Bronchial epithelial cell (primary cell): ENCODE results near the gene APBA3. TPM values are rescaled to one million over a fixed set of nuclear protein-coding genes. Genes with fewer than 3 reads are reported as not detected.

ENCODE experiments used
- DNase-seq: peaks from one replicate; pipeline ENCODE4 v3.0.0-alpha.2; 2010; ENCODE audit warnings: low read depth
- FAIRE-seq: peaks from 2 replicates; lab custom pipeline; 2011; peaks lifted over from hg19 to GRCh38; lab: Jason Lieb, UNC
- H3K27me3 ChIP-seq: 2 replicates; pipeline ENCODE4 v1.5.1; 2011; ENCODE audit warnings: low read length; ENCODE audit not compliant: control insufficient read depth, insufficient read depth
- H3K36me3 ChIP-seq: 2 replicates; pipeline ENCODE4 v1.5.1; 2011; ENCODE audit warnings: low read length; ENCODE audit not compliant: control insufficient read depth, insufficient read depth
- H3K4me3 ChIP-seq: 2 replicates; pipeline ENCODE4 v1.5.1; 2011; ENCODE audit warnings: mild to moderate bottlenecking, low read depth, low read length, control low read depth
- total RNA-seq: library from RNA; depleted of rRNA; stranded (reverse); fragments of >200 nt; gene quantifications from 2 replicates; pipeline ENCODE4 v1.2.1, GENCODE V29; 2014
- TF ChIP-seq, protein P1 (sequence below): IDR thresholded peaks from 2 replicates; pipeline ENCODE4 v1.5.1; 2011; ENCODE audit warnings: mild to moderate bottlenecking, moderate library complexity, low read length, control low read depth, inconsistent platforms; ENCODE audit not compliant: insufficient read depth, severe bottlenecking

APBA3 gene
- total RNA-seq, 1 donor from 2014 or later: 11.3 TPM

GRCh38 chr19:3771000-3771905 is 9.8 kb upstream of the APBA3 start:
- DNase-seq: no peak
- Histone ChIP-seq H3K36me3 (peaks cover 9% of the 10 kb centered on the region), H3K27me3 (no peaks in the 10 kb centered on the region), H3K4me3 (no peak overlapping the region)
- no peak for FAIRE-seq
- TF ChIP-seq, protein P1, sequence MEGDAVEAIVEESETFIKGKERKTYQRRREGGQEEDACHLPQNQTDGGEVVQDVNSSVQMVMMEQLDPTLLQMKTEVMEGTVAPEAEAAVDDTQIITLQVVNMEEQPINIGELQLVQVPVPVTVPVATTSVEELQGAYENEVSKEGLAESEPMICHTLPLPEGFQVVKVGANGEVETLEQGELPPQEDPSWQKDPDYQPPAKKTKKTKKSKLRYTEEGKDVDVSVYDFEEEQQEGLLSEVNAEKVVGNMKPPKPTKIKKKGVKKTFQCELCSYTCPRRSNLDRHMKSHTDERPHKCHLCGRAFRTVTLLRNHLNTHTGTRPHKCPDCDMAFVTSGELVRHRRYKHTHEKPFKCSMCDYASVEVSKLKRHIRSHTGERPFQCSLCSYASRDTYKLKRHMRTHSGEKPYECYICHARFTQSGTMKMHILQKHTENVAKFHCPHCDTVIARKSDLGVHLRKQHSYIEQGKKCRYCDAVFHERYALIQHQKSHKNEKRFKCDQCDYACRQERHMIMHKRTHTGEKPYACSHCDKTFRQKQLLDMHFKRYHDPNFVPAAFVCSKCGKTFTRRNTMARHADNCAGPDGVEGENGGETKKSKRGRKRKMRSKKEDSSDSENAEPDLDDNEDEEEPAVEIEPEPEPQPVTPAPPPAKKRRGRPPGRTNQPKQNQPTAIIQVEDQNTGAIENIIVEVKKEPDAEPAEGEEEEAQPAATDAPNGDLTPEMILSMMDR: no peak

- DNase-seq (no peak), FAIRE-seq (no peak)
- no peaks in the 10 kb centered on the region for H3K27me3 ChIP-seq
- H3K4me3 ChIP-seq: no peak overlapping the region
- peaks cover 9% of the 10 kb centered on the region for H3K36me3 ChIP-seq
- TF ChIP-seq, protein P1: no peak
Measured at GRCh38 chr19:3770136-3770999, 8.9 kb upstream of the APBA3 start.

DNA sequence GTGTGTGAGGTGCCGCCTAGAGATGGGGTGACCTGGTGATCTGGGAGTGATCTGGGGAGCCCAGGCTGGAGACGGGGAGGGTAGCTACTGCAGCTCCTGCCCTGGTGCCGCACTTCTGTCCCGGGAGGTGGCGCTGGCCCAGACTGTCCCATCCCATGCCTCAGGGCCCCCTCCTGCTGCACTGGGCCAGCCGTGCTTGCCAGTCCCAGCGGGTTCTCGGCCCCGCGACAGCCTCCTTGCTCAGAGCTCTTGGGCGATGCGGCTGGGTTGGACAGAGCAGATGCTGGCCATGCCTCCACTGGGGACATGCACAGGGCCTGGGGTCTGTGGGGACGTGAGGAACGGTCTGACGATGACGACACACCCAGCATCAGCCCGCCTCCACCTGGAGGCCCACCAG is 8.0 kb upstream of the APBA3 start:
- TF ChIP-seq, protein P1: no peak
- DNase-seq: no peak
- H3K27me3 ChIP-seq: no peaks in the 10 kb centered on the region
- FAIRE-seq: no peak
- no peak overlapping the region for H3K4me3 ChIP-seq
- H3K36me3 ChIP-seq: peaks cover 13% of the 10 kb centered on the region

- Histone ChIP-seq H3K4me3 (no peak overlapping the region), H3K36me3 (peaks cover 13% of the 10 kb centered on the region), H3K27me3 (no peaks in the 10 kb centered on the region)
- FAIRE-seq (no peak), DNase-seq (no peak)
- TF ChIP-seq, protein P1: no peak
Measured at GRCh38 chr19:3768748-3769099, 7.2 kb upstream of the APBA3 start.

- Histone ChIP-seq H3K36me3 (peaks cover 13% of the 10 kb centered on the region), H3K27me3 (no peaks in the 10 kb centered on the region), H3K4me3 (no peak overlapping the region)
- FAIRE-seq (no peak), DNase-seq (no peak)
- TF ChIP-seq, protein P1: no peak
Measured at GRCh38 chr19:3768015-3768747, 6.7 kb upstream of the APBA3 start.
